Raji (cell line): ENCODE results near the gene DNAJC3.

ENCODE experiments used
- POLR2A ChIP-seq: IDR thresholded peaks from 2 replicates; pipeline ENCODE4 v1.6.1; 2011; ENCODE audit warnings: low read depth, low read length, control low read depth; ENCODE audit not compliant: insufficient read depth

DNAJC3 gene

GRCh38 chr13:95797016-95797415 lies 120.1 kb downstream of the DNAJC3 start:
- no peak for TF ChIP-seq POLR2A

DNA sequence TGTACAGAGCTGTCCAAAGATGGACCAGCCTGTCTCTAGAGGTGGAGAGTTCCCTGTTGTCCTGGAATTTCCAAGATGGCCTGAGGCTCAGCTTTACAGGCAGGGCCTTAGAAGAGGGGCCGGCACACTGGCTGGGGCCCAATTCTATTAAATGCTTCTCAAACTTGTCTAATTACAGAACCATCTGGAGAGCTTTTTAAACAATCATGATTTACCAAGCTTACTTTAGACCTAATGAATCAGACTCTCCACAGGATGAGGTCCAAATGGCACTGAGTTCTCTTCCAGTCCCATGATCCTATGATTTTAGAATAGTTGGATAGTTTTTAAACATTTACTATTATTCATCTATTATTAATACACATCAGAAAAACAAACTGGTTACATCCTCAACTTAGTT lies 123.5 kb downstream of the DNAJC3 start:
- no peak for TF ChIP-seq POLR2A

GRCh38 chr13:95801825-95802224 lies 124.9 kb downstream of the DNAJC3 start:
- TF ChIP-seq POLR2A, result no peak

DNA sequence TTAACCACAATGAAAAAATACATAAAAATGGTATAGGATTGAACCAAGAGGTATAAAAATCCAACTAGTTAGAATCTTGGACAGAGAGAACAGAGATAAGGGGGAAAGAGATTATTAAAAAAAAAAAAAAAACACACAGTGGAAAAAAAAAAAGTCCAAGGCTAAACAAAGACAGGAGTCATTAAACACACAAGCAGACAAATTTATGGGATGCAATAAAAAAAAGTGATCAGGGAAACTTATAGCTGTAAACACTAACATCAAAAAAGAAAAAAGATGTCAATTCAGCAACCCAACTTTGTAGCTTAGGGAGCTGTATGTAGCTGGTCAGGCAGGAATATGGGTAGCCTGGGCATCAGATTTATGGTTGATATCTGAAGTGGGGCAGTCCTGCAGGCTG lies 129.0 kb downstream of the DNAJC3 start:
- no peak for TF ChIP-seq POLR2A

- TF ChIP-seq POLR2A, result no peak
These were observed 132.5 kb downstream of the DNAJC3 start for GRCh38 chr13:95809429-95809828.

DNA sequence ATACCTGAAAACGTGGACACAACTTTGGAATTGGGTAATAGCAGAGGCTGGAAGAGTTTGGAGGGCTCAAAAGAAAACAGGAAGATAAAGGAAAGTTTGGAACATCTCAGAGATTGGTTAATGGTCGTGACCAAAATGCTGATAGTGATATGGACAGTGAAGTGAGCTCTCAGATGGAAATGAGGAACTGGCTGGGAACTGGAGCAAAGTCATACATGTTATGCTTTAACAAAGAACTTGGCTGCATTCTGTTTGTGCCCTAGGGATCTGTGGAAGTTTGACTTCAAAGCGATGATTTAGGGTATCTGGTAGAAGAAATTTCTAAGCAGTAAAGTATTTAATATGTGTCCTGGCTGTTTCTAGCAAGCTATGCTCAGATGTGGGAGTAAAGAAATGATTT lies 136.2 kb downstream of the DNAJC3 start:
- TF ChIP-seq POLR2A, result no peak

- TF ChIP-seq POLR2A, result no peak
These were observed 137.6 kb downstream of the DNAJC3 start for GRCh38 chr13:95814495-95814894.

GRCh38 chr13:95822303-95822702 lies 145.4 kb downstream of the DNAJC3 start:
- no peak for TF ChIP-seq POLR2A

- TF ChIP-seq POLR2A, result no peak
These were observed 156.2 kb downstream of the DNAJC3 start for GRCh38 chr13:95833126-95833525.

- no peak for TF ChIP-seq POLR2A
These were observed 156.8 kb downstream of the DNAJC3 start for GRCh38 chr13:95833719-95834118.

DNA sequence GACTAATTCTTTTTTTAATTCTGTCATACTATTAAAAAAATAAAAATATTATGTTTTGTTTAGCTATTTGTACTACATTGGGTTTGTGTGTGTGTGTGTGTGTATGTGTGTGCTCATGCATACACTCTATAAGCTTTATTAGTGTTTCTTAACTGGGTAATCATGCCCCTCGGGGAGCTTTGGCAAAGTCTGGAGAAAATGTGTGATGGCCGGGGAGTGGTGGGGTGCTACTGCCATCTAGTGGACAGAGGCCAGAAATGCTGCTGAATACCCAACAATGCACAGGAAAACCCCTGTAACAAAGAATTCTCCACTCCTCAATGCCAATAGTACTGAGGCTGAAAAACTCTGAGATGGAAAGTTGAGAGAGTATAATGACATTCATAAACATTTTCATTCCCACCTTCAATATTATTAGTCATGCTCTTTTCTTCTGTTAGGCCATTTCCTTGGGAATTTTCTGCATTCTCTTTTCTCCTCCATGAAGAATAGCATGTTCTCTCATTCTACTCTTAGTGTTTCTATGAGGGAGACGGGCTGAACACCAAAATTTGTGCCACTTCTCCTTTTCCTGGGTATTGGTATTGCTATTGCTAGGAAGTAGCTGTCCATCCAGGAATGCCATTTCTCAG lies 157.3 kb downstream of the DNAJC3 start:
- no peak for TF ChIP-seq POLR2A

DNA sequence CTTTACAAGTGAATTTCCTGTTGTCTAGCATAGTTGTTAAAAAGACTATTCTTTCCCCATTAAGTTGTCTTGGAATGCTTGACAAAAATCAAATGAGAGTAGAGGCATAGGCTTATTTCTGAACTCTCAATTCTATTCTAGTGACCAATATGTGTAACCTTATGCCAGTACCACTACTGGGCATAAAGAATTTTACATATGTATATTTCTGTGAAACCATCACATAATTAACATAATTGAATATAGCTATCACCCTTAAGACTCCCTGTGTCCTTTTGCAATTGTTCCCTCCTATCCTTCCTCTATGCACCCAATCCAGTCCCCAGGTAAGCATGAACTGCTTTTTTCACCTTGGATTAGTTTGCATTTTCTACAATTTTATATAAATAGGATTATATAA lies 165.0 kb downstream of the DNAJC3 start:
- TF ChIP-seq POLR2A, result no peak

DNA sequence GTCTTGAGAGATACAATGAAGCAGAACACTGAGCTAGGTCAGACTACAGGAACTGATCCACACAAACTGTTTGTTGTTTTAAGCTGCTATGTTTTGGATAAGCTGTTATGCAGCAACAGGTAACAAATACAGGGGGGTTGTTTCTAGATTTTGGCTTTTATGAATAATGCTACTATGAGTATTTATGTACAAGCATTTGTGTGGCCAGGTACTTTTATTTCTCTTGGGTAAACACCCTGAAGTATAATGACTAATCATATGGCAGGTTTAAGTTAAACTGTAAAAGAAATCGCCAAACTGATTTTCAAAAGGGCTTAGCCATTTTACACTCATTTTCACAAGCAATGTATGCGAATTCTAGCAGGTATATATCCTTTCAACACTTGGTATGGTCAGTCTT lies 166.0 kb downstream of the DNAJC3 start:
- TF ChIP-seq POLR2A, result no peak
